Kidney epithelial cell (primary cell): ENCODE results near the gene SEPTIN11. TPM values are rescaled to one million over a fixed set of nuclear protein-coding genes. Genes with fewer than 3 reads are reported as not detected.
"Not testable (repeated sequence)": the region's sequence is repeated elsewhere in the genome, so short reads cannot be mapped to it uniquely, and the experiment has no call there.

Experiments
- DNase-seq: peaks from one replicate; pipeline ENCODE4 v3.0.0-alpha.2; 2010; ENCODE audit warnings: low read depth
- H3K27me3 ChIP-seq: 2 replicates; pipeline ENCODE4 v1.6.0; 2011; ENCODE audit warnings: low read length; ENCODE audit not compliant: control insufficient read depth, insufficient read depth
- H3K36me3 ChIP-seq: 2 replicates; pipeline ENCODE4 v1.5.1; 2011; ENCODE audit warnings: low read length; ENCODE audit not compliant: control insufficient read depth, insufficient read depth
- H3K4me3 ChIP-seq: 2 replicates; pipeline ENCODE4 v1.5.1; 2011; ENCODE audit warnings: low read depth, mild to moderate bottlenecking, control low read depth, low read length
- CTCF ChIP-seq: IDR thresholded peaks from 2 replicates; pipeline ENCODE4 v1.5.1; 2011; ENCODE audit warnings: mild to moderate bottlenecking, moderate library complexity, low read length, control low read depth, inconsistent platforms; ENCODE audit not compliant: insufficient read depth, poor library complexity, severe bottlenecking
- total RNA-seq: library from RNA; depleted of rRNA; stranded (reverse); fragments of >200 nt; gene quantifications from 2 replicates; pipeline ENCODE4 v1.2.3, GENCODE V29; 2015

Gene SEPTIN11
- total RNA-seq, 1 donor from 2014 or later: 135 TPM

- TF ChIP-seq CTCF: no peak
- no peaks in the 10 kb centered on the region for H3K36me3 ChIP-seq
- no peaks in the 10 kb centered on the region for H3K27me3 ChIP-seq
- no peak overlapping the region for H3K4me3 ChIP-seq
- DNase-seq: no peak
Measured at GRCh38 chr4:76958891-76959290, 9.3 kb downstream of the SEPTIN11 start.

GRCh38 chr4:76960014-76960413, 10.5 kb downstream of the SEPTIN11 start:
- no peaks in the 10 kb centered on the region for H3K36me3 ChIP-seq
- no peaks in the 10 kb centered on the region for H3K27me3 ChIP-seq
- no peak for DNase-seq
- TF ChIP-seq CTCF: no peak
- no peak overlapping the region for H3K4me3 ChIP-seq

GRCh38 chr4:76962406-76963130, 13.0 kb downstream of the SEPTIN11 start:
- Histone ChIP-seq H3K27me3 (no peaks in the 10 kb centered on the region), H3K4me3 (no peak overlapping the region), H3K36me3 (no peaks in the 10 kb centered on the region)
- DNase-seq: no peak
- TF ChIP-seq CTCF: no peak

GRCh38 chr4:76963131-76963750, 13.7 kb downstream of the SEPTIN11 start:
- H3K4me3 ChIP-seq: no peak overlapping the region
- DNase-seq: no peak
- TF ChIP-seq CTCF: no peak

GRCh38 chr4:76963927-76964326, 14.4 kb downstream of the SEPTIN11 start:
- H3K4me3 ChIP-seq, H3K36me3 ChIP-seq, H3K27me3 ChIP-seq, DNase-seq: not testable (repeated sequence)

More at GRCh38 chr4:76963131-76963750, 13.7 kb downstream of the SEPTIN11 start:
- Histone ChIP-seq H3K36me3 (no peaks in the 10 kb centered on the region), H3K27me3 (no peaks in the 10 kb centered on the region)

GRCh38 chr4:76964769-76965168, 15.2 kb downstream of the SEPTIN11 start:
- H3K36me3 ChIP-seq: no peaks in the 10 kb centered on the region
- no peak for DNase-seq
- no peak for TF ChIP-seq CTCF
- H3K4me3 ChIP-seq: no peak overlapping the region
- H3K27me3 ChIP-seq: no peaks in the 10 kb centered on the region
